K562 (cell line): ENCODE results near the gene ZNF391. TPM values are rescaled to one million over a fixed set of nuclear protein-coding genes. Genes with fewer than 3 reads are reported as not detected.
A peak's percentile ranks its signal among the peaks of the same experiment; 100 is the strongest.

Source experiments
- ARNT ChIP-seq, 2 experiments: fragments of 450-650 bp; IDR thresholded peaks; 2 replicates each; pipeline ENCODE4 v1.6.1; 2016; ENCODE audit warnings: mild to moderate bottlenecking in 1 of 2
- ATF3 ChIP-seq, 2 experiments: fragments of 450-650 bp in 1 of 2; sonication (generic) in 1 of 2; formaldehyde crosslinking in 1 of 2; IDR thresholded peaks in 1 of 2; conservative IDR thresholded peaks in 1 of 2; 2 replicates each; pipeline versions ENCODE4 v1.6.1 to v1.8.1; 2016 to 2023; ENCODE audit warnings: mild to moderate bottlenecking in 2 of 2, moderate library complexity in 2 of 2, inconsistent platforms in 1 of 2, missing genetic modification reagents in 1 of 2
- E2F1 ChIP-seq: sonication (generic); formaldehyde crosslinking; IDR thresholded peaks from 2 replicates; pipeline ENCODE4 v1.8.1; 2023; ENCODE audit warnings: mild to moderate bottlenecking, missing genetic modification reagents, moderate library complexity
- IRF1 ChIP-seq: sonication (generic); formaldehyde crosslinking; IDR thresholded peaks from 2 replicates; pipeline ENCODE4 v1.8.0; 2022; ENCODE audit warnings: missing genetic modification reagents, mild to moderate bottlenecking, borderline replicate concordance
- KLF6 ChIP-seq: fragments of 250-450 bp; sonication (Bioruptor Pico); IDR thresholded peaks from 2 replicates; pipeline ENCODE4 v1.4.0; 2020; ENCODE audit warnings: mild to moderate bottlenecking, moderate library complexity, borderline replicate concordance
- MBD1 ChIP-seq: fragments of 250-450 bp; sonication (Bioruptor Pico); IDR thresholded peaks from 2 replicates; pipeline ENCODE4 v1.8.0; 2022; ENCODE audit warnings: inconsistent platforms
- MYBL2 ChIP-seq, 2 experiments: fragments of 450-650 bp in 1 of 2; sonication (generic) in 1 of 2; formaldehyde crosslinking in 1 of 2; IDR thresholded peaks; 2 replicates each; pipeline versions ENCODE4 v1.6.1 to v1.8.1; 2017 to 2022; ENCODE audit warnings: borderline replicate concordance in 1 of 2, inconsistent platforms in 1 of 2, low read depth in 1 of 2, mild to moderate bottlenecking in 1 of 2, missing genetic modification reagents in 1 of 2, moderate library complexity in 1 of 2
- MYNN ChIP-seq, 2 experiments: sonication (generic); formaldehyde crosslinking in 1 of 2; IDR thresholded peaks; 2 replicates each; pipeline versions ENCODE4 v1.5.0 to v1.6.1; 2016 to 2020; ENCODE audit warnings: antibody characterized with exemption in 1 of 2, missing genetic modification reagents in 1 of 2
- PATZ1 ChIP-seq: fragments of 250-450 bp; sonication (Bioruptor Pico); IDR thresholded peaks from 2 replicates; pipeline ENCODE4 v1.5.0; 2020; ENCODE audit warnings: mild to moderate bottlenecking, borderline replicate concordance
- TAF9B ChIP-seq: fragments of 450-650 bp; IDR thresholded peaks from 2 replicates; pipeline ENCODE4 v1.6.1; 2018; ENCODE audit warnings: mild to moderate bottlenecking; ENCODE audit not compliant: partially characterized antibody
- THAP7 ChIP-seq: fragments of 250-450 bp; sonication (Bioruptor Pico); IDR thresholded peaks from 2 replicates; pipeline ENCODE4 v1.5.0; 2021
- ZBTB7A ChIP-seq: IDR thresholded peaks from 2 replicates; pipeline ENCODE4 v1.6.1; 2011; ENCODE audit warnings: low read depth, mild to moderate bottlenecking, low read length, moderate library complexity, borderline replicate concordance; ENCODE audit not compliant: control insufficient read depth
- ZNF280A ChIP-seq: fragments of 450-650 bp; IDR thresholded peaks from 2 replicates; pipeline ENCODE4 v1.6.1; 2018; ENCODE audit warnings: mild to moderate bottlenecking, low read depth; ENCODE audit not compliant: partially characterized antibody
- ZNF785 ChIP-seq: fragments of 250-450 bp; sonication (Bioruptor Pico); IDR thresholded peaks from 2 replicates; pipeline ENCODE4 v1.4.0; 2020; ENCODE audit warnings: mild to moderate bottlenecking
- polyA plus RNA-seq, 8 experiments: library from polyadenylated mRNA; depleted of rRNA in 4 of 8; stranded (reverse) in 5 of 8; unstranded in 3 of 8; fragments of >200 nt; fragmentation: Nextera tagmentation in 2 of 8; fragmentation: Illumina TruSeq in 1 of 8; extraction: Ambion mirVana in 2 of 8; extraction: Trizol in 1 of 8; gene quantifications; 2 replicates each; pipeline versions ENCODE4 v1.2.1 to v1.2.3, GENCODE V29; 2011 to 2014; ENCODE audit warnings: inconsistent platforms in 1 of 8, missing spikeins in 1 of 8
- total RNA-seq, 7 experiments: library from RNA; depleted of rRNA in 6 of 7; stranded (reverse); fragments of >200 nt in 6 of 7; fragmentation: Illumina TruSeq in 2 of 7; extraction: Trizol in 2 of 7; gene quantifications; 2 replicates each; pipeline versions ENCODE4 v1.2.1 to v1.2.3, GENCODE V29; 2011 to 2021; ENCODE audit warnings: low replicate concordance in 1 of 7

The ZNF391 gene
- total and polyA plus RNA-seq, 9 of the 15 experiments (the other 6 are each of a cell fraction or from before 2014, with no cell fraction given) = 2.3 to 10.1 (median 5.8) TPM

- TF ChIP-seq MYBL2 (IDR thresholded peaks at IDR 0.05; ENCODE audit: low read depth) = peak; percentile 89
- no peak; the same call in 1 of the 2 replicates for TF ChIP-seq MYBL2 (CRISPR knock-in tag; IDR thresholded peaks at IDR 0.05; ENCODE audit: borderline replicate concordance)
- peak; percentile 70; the same call in 1 of the 2 replicates for TF ChIP-seq THAP7 (CRISPR knock-in tag)
- peak; percentile 84 for TF ChIP-seq ZBTB7A
- TF ChIP-seq MBD1 (CRISPR knock-in tag) = no peak
- peak; percentile 83 for TF ChIP-seq KLF6 (CRISPR knock-in tag)
- TF ChIP-seq ARNT (IDR thresholded peaks at IDR 0.05) = peak; percentile 86 to 89; a peak in 3 of 4 replicates
- TF ChIP-seq MYNN (IDR thresholded peaks at IDR 0.05) = peak; percentile 51
- TF ChIP-seq MYNN (CRISPR knock-in tag; IDR thresholded peaks at IDR 0.05) = no peak
- peak; percentile 98 for TF ChIP-seq TAF9B
- no peak for TF ChIP-seq ZNF785 (CRISPR knock-in tag)
- TF ChIP-seq IRF1 = no peak
- no peak for TF ChIP-seq PATZ1
- TF ChIP-seq ZNF280A = no peak
- peak; percentile 31; the same call in 1 of the 2 replicates for TF ChIP-seq ATF3 (IDR thresholded peaks at IDR 0.05)
- TF ChIP-seq ATF3 (CRISPR knock-in tag; conservative IDR thresholded peaks at IDR 0.05) = 0 out of 2 replicates have a peak, but pooled peaks have one; percentile 30
- TF ChIP-seq E2F1 (CRISPR knock-in tag) = peak; percentile 53; the same call in 1 of the 2 replicates
Measured at GRCh38 chr6:27388293-27389197, at the start of gene ZNF391 (continued).
